HEK293 (cell line): ENCODE data around the gene PGA5.

Source experiments
- CTCF ChIA-PET: fragments of 350-600 bp; formaldehyde crosslinking; extraction: SDS; loops from one replicate; lab custom pipeline; 2021; ENCODE audit warnings: antibody characterized with exemption; lab: Yijun Ruan, JAX
- POLR2A ChIA-PET: fragments of 300-600 bp; formaldehyde crosslinking; extraction: SDS; loops from one replicate; lab custom pipeline; 2020; ENCODE audit warnings: antibody characterized with exemption, inconsistent platforms; lab: Yijun Ruan, JAX
- H3K27ac ChIP-seq: fragments of 200-500 bp; sonication (Bioruptor generic); 2 replicates; pipeline ENCODE4 v1.5.1; 2014; ENCODE audit warnings: low read depth, low read length, control low read depth, inconsistent platforms; ENCODE audit errors: extremely low read depth
- H3K36me3 ChIP-seq, 2 experiments: fragments of 200-500 bp in 1 of 2; sonication (Bioruptor generic) in 1 of 2; 1 replicate in 1 of 2; 2 replicates in 1 of 2; pipeline ENCODE4 v1.5.1; 2014 to 2017; ENCODE audit warnings: inconsistent platforms in 2 of 2, low read length in 2 of 2; ENCODE audit not compliant: control insufficient read depth in 2 of 2, insufficient read depth in 1 of 2
- H3K4me1 ChIP-seq: fragments of 200-500 bp; sonication (Bioruptor generic); 2 replicates; pipeline ENCODE4 v1.5.1; 2014; ENCODE audit warnings: mild to moderate bottlenecking, low read length, inconsistent platforms; ENCODE audit not compliant: control insufficient read depth, insufficient read depth
- H3K4me3 ChIP-seq: 2 replicates; pipeline ENCODE4 v1.5.1; 2011; ENCODE audit warnings: low read depth, mild to moderate bottlenecking, control low read depth, low read length, moderate library complexity
- H3K9me3 ChIP-seq: fragments of 200-500 bp; sonication (Bioruptor generic); 2 replicates; pipeline ENCODE4 v1.5.1; 2014; ENCODE audit warnings: low read depth, low read length, inconsistent platforms; ENCODE audit not compliant: control insufficient read depth, insufficient read depth
- GLIS2 ChIP-seq: fragments of 450-650 bp; formaldehyde crosslinking; IDR thresholded peaks from 2 replicates; pipeline ENCODE4 v1.5.1; 2016; ENCODE audit warnings: missing biosample characterization, missing genetic modification characterization
- HOXA7 ChIP-seq: sonication (generic); formaldehyde crosslinking; IDR thresholded peaks from 2 replicates; pipeline ENCODE4 v1.8.1; 2022; ENCODE audit warnings: missing genetic modification reagents, borderline replicate concordance
- PRDM4 ChIP-seq: fragments of 450-650 bp; formaldehyde crosslinking; IDR thresholded peaks from 2 replicates; pipeline ENCODE4 v1.5.1; 2017; ENCODE audit warnings: missing biosample characterization, missing genetic modification characterization
- RBAK ChIP-seq: fragments of 450-650 bp; formaldehyde crosslinking; IDR thresholded peaks from 2 replicates; pipeline ENCODE4 v1.5.1; 2016; ENCODE audit warnings: missing biosample characterization, missing genetic modification characterization
- SALL2 ChIP-seq: fragments of 450-650 bp; formaldehyde crosslinking; IDR thresholded peaks from 2 replicates; pipeline ENCODE4 v1.5.0; 2017; ENCODE audit warnings: missing biosample characterization, mild to moderate bottlenecking, missing genetic modification characterization, borderline replicate concordance
- SP3 ChIP-seq: fragments of 450-650 bp; formaldehyde crosslinking; IDR thresholded peaks from 2 replicates; pipeline ENCODE4 v1.5.1; 2016; ENCODE audit warnings: missing biosample characterization, missing genetic modification characterization
- TRIM28 ChIP-seq: IDR thresholded peaks from 2 replicates; pipeline ENCODE4 v1.6.1; 2011; ENCODE audit warnings: low read length, control low read depth, borderline replicate concordance
- YY1 ChIP-seq: fragments of 450-650 bp; formaldehyde crosslinking; IDR thresholded peaks from 2 replicates; pipeline ENCODE4 v1.5.1; 2018; ENCODE audit warnings: missing biosample characterization, missing genetic modification characterization
- ZBTB20 ChIP-seq: fragments of 450-650 bp; formaldehyde crosslinking; IDR thresholded peaks from 2 replicates; pipeline ENCODE4 v1.5.1; 2016; ENCODE audit warnings: missing biosample characterization, missing genetic modification characterization
- ZEB2 ChIP-seq: fragments of 450-650 bp; formaldehyde crosslinking; IDR thresholded peaks from 2 replicates; pipeline ENCODE4 v1.5.1; 2016; ENCODE audit warnings: missing biosample characterization, missing genetic modification characterization
- ZIC2 ChIP-seq: fragments of 450-650 bp; formaldehyde crosslinking; IDR thresholded peaks from 2 replicates; pipeline ENCODE4 v1.5.1; 2016; ENCODE audit warnings: missing biosample characterization, missing genetic modification characterization
- ZNF174 ChIP-seq: fragments of 450-650 bp; formaldehyde crosslinking; IDR thresholded peaks from 2 replicates; pipeline ENCODE4 v1.5.0; 2017; ENCODE audit warnings: missing biosample characterization, mild to moderate bottlenecking, missing genetic modification characterization
- ZNF175 ChIP-seq: fragments of 450-650 bp; formaldehyde crosslinking; IDR thresholded peaks from 2 replicates; pipeline ENCODE4 v1.5.1; 2016; ENCODE audit warnings: missing biosample characterization, missing genetic modification characterization
- ZNF19 ChIP-seq: fragments of 450-650 bp; formaldehyde crosslinking; IDR thresholded peaks from 2 replicates; pipeline ENCODE4; 2016; ENCODE audit warnings: missing biosample characterization, missing genetic modification characterization, low read depth
- ZNF394 ChIP-seq: fragments of 450-650 bp; formaldehyde crosslinking; IDR thresholded peaks from 2 replicates; pipeline ENCODE4 v1.5.1; 2016; ENCODE audit warnings: missing biosample characterization, missing genetic modification characterization, mild to moderate bottlenecking, moderate library complexity, borderline replicate concordance
- ZNF48 ChIP-seq: fragments of 450-650 bp; formaldehyde crosslinking; IDR thresholded peaks from 2 replicates; pipeline ENCODE4 v1.5.1; 2016; ENCODE audit warnings: missing biosample characterization, missing genetic modification characterization
- ZNF513 ChIP-seq: fragments of 450-650 bp; IDR thresholded peaks from 2 replicates; pipeline ENCODE4 v1.5.1; 2018; ENCODE audit warnings: missing biosample characterization, missing genetic modification characterization
- ZNF521 ChIP-seq: fragments of 450-650 bp; formaldehyde crosslinking; IDR thresholded peaks from 2 replicates; pipeline ENCODE4 v1.5.1; 2017; ENCODE audit warnings: missing biosample characterization, mild to moderate bottlenecking, missing genetic modification characterization
- ZNF560 ChIP-seq: fragments of 450-650 bp; formaldehyde crosslinking; IDR thresholded peaks from 2 replicates; pipeline ENCODE4 v1.5.1; 2017; ENCODE audit warnings: missing biosample characterization, missing genetic modification characterization, borderline replicate concordance
- ZNF600 ChIP-seq: fragments of 450-650 bp; formaldehyde crosslinking; IDR thresholded peaks from 2 replicates; pipeline ENCODE4 v1.5.1; 2016; ENCODE audit warnings: missing biosample characterization, missing genetic modification characterization
- ZNF645 ChIP-seq: fragments of 450-650 bp; formaldehyde crosslinking; IDR thresholded peaks from 2 replicates; pipeline ENCODE4; 2016; ENCODE audit warnings: missing biosample characterization, missing genetic modification characterization
- ZNF701 ChIP-seq: fragments of 450-650 bp; formaldehyde crosslinking; IDR thresholded peaks from 2 replicates; pipeline ENCODE4 v1.5.1; 2016; ENCODE audit warnings: missing biosample characterization, missing genetic modification characterization
- ZNF76 ChIP-seq: fragments of 450-650 bp; formaldehyde crosslinking; IDR thresholded peaks from 2 replicates; pipeline ENCODE4; 2016; ENCODE audit warnings: low read depth, missing biosample characterization, missing genetic modification characterization, borderline replicate concordance
- ZNF791 ChIP-seq: fragments of 450-650 bp; formaldehyde crosslinking; IDR thresholded peaks from 2 replicates; pipeline ENCODE4 v1.5.1; 2016; ENCODE audit warnings: missing biosample characterization, missing genetic modification characterization

PGA5 gene

GRCh38 chr11:61198361-61198760 lies 42.6 kb upstream of the PGA5 start:
- TF ChIP-seq ZNF791 (tag by site-specific recombination): no peak
- no peak for TF ChIP-seq GLIS2 (tag by site-specific recombination)
- TF ChIP-seq ZNF175 (tag by site-specific recombination): no peak
- no peak for TF ChIP-seq RBAK (tag by site-specific recombination)
- TF ChIP-seq TRIM28: no peak
- TF ChIP-seq ZNF645: no peak
- TF ChIP-seq ZNF701 (tag by site-specific recombination): no peak
- no peak for TF ChIP-seq ZNF513 (tag by site-specific recombination)
- no peak for TF ChIP-seq ZNF521 (tag by site-specific recombination)
- no peak for TF ChIP-seq ZNF48 (tag by site-specific recombination)
- Histone ChIP-seq H3K27ac (no peak overlapping the region), H3K4me1 (no peaks in the 10 kb centered on the region), H3K4me3 (no peak overlapping the region), H3K36me3 (no peaks in the 10 kb centered on the region), H3K9me3 (no peaks in the 10 kb centered on the region)
- ChIA-PET CTCF (interaction anchor here (2.2 kb wide), 1 partner anchor 11 kb away, joined by 12 read pairs; no protein-coding TSS in a partner anchor), POLR2A (no interaction called here)

- CTCF ChIA-PET: no interaction called here
- no peak overlapping the region for H3K27ac ChIP-seq
- no peak overlapping the region for H3K4me3 ChIP-seq
- TF ChIP-seq ZNF76 (tag by site-specific recombination): no peak
- TF ChIP-seq ZNF394 (tag by site-specific recombination): no peak
- no peak for TF ChIP-seq ZEB2 (tag by site-specific recombination)
- no peak for TF ChIP-seq HOXA7 (CRISPR knock-in tag)
- no peak for TF ChIP-seq SALL2 (tag by site-specific recombination)
- no peak for TF ChIP-seq ZNF645
- TF ChIP-seq SP3 (tag by site-specific recombination): no peak
- TF ChIP-seq ZNF600 (tag by site-specific recombination): no peak
- no peak for TF ChIP-seq ZNF174 (tag by site-specific recombination)
- TF ChIP-seq ZIC2: no peak
- no peak for TF ChIP-seq YY1 (tag by site-specific recombination)
- TF ChIP-seq PRDM4 (tag by site-specific recombination): no peak
- TF ChIP-seq ZNF19 (tag by site-specific recombination): no peak
- TF ChIP-seq ZBTB20 (tag by site-specific recombination): no peak
- no peak for TF ChIP-seq ZNF560
- TF ChIP-seq, all 188 proteins: peak for 0
- no peaks in the 10 kb centered on the region for H3K36me3 ChIP-seq
- H3K4me1 ChIP-seq: no peaks in the 10 kb centered on the region
- POLR2A ChIA-PET: no interaction called here
- H3K9me3 ChIP-seq: no peaks in the 10 kb centered on the region
Measured at GRCh38 chr11:61198948-61199523, 41.9 kb upstream of the PGA5 start.
